GM21447 (cell line): ENCODE data around the gene C15orf61.

Experiments
- ATAC-seq: cut with Tn5 transposase; IDR thresholded peaks from one replicate; pipeline ENCODE4 v1.9.1; 2021; ENCODE audit not compliant: unreplicated experiment

C15orf61 gene

GRCh38 chr15:67512933-67513714, 7.8 kb upstream of the C15orf61 start:
- ATAC-seq: no peak

DNA sequence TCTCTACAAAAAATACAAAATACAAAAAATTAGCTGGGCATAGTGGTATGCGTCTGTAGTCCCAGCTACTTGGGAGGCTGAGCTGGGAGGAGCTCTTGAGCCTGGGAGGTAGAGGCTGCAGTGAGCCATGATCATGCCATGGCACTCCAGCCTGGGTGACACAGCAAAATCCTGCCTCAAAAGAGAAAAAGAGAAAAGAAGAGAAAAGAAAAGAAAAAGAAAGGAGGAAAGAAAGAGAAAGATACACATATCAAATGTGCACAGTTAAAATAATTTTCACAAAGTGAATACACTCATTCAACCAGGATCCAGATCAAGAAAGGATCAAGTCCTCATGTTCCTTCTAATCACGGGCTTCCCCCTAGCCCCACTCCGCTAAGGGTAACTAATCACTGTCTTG, 5.8 kb upstream of the C15orf61 start:
- ATAC-seq: no peak

DNA sequence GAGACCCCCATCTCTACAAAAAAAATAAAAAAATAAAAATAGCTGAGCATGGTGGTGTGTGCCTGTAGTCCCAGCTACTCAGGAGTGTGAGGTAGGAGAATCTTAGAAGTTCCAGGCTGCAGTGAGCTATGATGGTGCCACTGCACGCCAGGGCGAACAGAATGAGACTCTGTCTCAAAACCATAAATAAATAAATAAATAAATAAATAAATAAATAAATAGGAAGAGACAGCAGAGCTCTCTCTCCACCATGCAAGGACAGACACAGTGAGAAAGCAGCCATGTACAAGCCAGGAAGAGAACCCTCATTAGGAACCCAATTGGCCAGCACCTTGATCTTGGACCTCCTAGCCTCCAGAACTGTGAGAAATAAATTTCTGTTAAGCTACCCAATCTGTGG, 5.4 kb upstream of the C15orf61 start:
- no peak for ATAC-seq

DNA sequence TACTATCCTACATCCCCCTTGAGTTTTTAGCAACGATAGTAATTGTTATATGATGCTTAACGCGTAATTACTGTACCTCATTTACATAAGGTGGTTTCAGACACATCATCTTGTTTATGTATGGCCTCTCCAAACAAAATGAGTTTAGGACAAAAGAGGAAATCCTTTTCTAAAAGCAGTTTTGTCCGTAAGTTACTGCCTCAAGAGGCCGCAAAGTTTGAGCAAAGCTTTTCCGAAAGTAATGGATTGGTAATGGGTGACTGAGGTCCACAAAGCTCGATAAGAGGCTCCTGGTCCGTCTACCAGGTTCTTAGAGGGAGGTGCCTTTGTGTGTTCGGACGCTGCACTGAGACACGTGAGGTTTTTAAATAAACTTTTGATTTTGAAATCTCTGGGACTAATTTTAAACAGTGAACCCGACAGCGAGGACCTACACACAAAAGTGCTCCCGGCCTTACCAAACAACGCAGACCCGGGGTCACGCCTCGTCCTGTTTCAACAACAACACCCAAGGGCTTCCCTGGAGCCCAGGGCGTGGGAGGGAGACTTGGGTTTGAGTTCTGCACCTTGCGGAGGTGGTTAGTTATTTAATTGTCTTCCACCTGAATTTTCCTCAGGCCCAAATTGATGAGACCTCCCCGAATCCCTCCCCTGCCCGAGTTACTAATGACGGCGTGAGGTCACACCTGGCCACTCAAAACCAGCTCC, 456 bp upstream of the C15orf61 start:
- peak; percentile 4 for ATAC-seq

DNA sequence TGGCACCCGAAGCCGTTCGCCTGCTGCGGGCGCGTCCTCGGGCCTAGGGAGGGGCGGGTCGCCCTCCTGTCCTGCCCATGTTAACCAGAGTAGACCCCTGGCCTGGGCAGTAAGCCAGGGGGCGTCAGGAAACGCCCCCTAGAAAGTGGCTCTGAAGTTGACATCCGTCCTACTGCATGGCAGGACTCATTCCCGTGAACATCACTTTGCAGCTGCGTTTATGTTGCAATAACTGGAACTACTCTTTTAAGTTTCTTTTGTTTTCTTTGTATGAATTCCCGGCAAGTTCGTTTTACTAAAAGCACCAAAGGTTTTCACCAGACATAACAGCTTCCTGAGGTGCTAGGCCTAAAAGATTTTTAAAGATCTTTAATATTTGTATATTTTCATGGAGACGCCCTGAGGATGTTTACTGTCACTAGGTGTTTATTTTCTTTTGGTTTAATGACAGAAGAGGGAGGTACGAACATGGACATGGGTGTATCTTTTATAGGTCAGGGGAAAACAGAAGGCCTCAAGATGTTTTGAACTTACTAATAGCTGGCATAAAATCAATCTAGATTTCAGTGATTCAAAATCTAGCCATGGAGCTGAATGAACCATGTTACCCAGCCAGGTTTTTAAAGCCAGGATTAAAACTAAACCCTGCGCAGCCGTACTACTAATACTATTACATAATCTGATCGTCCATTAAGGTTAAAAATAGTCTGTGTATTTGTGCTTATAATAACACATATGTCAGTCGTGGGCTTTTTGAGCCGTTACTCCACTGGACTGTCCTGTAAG, 1.0 kb downstream of the C15orf61 start:
- ATAC-seq: no peak

DNA sequence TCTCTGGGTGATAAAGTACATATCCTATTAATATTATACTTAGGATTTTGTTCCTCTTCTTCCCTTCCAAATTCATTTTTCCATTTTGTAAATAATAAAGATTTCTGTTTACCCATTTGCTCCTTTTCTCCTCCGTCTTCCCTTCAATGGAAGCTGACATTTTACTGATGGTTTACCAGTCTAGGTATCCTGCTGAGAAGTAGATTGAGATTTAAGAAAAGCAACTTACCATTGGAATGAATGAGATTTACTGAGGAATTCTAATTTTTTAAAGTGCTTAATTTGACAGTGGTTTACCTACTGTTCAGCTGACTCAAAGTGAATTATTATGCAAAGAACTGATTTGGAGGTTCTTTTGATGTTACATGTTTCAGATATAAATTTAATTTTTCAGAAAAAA, 2.4 kb downstream of the C15orf61 start:
- ATAC-seq: no peak

GRCh38 chr15:67524235-67524634, 3.3 kb downstream of the C15orf61 start:
- ATAC-seq: no peak

GRCh38 chr15:67528513-67528912, 7.6 kb downstream of the C15orf61 start:
- ATAC-seq: no peak

- ATAC-seq: no peak
These were observed 10.5 kb downstream of the C15orf61 start for GRCh38 chr15:67531379-67531914.

DNA sequence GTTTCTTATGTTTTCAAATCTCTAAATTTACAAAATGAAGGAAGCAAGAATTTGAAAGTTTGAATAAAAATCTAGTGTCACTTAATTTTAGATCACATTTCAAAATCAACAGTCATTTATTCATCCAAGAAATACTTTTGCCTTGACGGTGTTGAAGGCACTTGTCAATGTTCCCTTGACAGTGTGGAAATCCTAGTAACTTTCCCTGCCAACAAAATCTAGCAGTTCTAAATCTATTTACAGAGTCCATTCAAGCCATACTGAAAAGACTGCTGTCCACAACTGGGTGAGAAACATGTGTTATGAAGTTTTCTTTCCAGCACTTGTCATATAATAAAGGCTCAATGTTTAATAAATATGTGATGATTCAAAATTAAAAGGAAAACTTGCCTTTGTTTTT, 12.9 kb downstream of the C15orf61 start:
- no peak for ATAC-seq

DNA sequence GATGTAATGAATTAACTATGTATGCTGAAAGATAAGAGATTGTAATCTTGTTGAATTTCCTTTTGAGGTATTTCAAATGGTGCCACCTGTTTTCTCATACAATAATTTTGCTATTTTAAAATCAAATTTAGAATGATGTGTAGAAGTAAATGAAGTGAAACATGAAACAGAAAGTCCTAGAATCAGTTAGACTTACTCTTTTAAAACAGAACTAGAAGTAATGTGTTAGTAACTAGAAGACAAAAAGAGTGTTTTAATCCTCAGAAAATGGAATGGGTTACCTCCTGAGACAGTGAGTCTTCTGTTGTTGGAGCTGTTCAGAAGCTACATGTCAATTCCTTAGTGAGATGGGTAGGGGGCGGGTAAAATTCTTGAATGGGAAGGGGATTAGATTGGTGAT, 13.4 kb downstream of the C15orf61 start:
- no peak for ATAC-seq

DNA sequence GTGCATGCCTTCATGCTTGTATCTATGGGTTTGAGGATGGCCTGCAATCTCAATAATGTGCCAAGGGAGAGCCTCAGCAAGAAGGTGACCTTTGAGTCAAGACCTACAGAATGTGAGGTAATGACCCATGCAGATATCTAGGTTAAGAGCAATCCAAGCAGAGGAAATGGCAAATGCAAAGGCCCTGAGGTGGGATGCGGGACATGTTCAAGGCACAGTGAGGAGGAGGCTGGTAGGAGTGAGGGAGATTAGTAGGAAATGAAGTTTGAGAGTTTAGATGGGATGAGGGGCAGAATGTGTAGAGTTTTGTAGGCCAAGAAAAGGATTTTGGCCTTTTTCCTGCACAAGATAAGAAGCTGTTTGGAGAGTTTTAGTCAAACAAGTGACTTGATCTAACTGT, 16.8 kb downstream of the C15orf61 start:
- ATAC-seq: no peak

GRCh38 chr15:67542420-67543347, 21.8 kb downstream of the C15orf61 start, which contains the start of gene MAP2K5:
Gene MAP2K5, plus strand, starts transcription at chr15:67542703. Its CDS starts 633 bp downstream, at chr15:67543336.
- ATAC-seq: no peak

- ATAC-seq: no peak
These were observed 22.4 kb downstream of the C15orf61 start for GRCh38 chr15:67543348-67543718.

DNA sequence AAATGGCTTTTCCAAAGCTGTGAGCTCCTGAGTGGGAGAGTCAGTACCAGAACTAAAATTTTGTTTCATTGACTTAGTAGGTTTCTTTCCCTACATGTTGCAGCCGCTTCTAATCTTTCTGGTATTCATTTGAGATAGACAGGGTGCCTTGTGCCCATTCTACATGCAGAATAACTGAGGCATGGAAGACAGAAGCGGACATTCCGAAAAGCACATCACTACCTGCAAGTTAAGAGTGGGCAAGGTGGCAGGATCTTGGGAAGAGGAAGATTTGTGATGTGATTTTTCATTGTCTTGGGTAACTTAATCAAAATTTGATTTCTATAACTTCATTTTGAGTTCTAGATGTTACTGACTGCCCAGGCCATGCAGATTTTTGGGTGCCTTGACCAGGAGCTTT, 23.5 kb downstream of the C15orf61 start:
- ATAC-seq: no peak

GRCh38 chr15:67545864-67546263, 24.9 kb downstream of the C15orf61 start:
- no peak for ATAC-seq

GRCh38 chr15:67547064-67547463, 26.1 kb downstream of the C15orf61 start:
- ATAC-seq: no peak

DNA sequence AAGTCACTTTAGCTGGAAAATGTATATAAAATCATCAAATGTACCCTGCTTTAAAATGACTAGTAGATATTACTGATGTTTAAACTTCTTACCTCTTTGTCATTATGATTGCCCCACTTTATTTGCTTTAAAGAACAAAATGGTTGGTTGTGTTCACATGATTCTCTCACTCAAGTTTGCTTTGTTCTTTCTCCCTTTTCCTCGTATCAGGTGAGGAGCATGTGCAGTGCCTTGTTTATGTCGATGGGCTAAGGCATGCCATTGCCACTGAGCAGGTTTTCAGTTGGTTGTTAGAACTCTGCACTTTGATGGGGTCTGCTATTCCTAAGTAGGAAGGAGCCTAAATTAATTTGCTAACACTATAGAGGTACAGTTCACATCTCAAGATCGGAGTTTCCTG, 26.9 kb downstream of the C15orf61 start:
- no peak for ATAC-seq

DNA sequence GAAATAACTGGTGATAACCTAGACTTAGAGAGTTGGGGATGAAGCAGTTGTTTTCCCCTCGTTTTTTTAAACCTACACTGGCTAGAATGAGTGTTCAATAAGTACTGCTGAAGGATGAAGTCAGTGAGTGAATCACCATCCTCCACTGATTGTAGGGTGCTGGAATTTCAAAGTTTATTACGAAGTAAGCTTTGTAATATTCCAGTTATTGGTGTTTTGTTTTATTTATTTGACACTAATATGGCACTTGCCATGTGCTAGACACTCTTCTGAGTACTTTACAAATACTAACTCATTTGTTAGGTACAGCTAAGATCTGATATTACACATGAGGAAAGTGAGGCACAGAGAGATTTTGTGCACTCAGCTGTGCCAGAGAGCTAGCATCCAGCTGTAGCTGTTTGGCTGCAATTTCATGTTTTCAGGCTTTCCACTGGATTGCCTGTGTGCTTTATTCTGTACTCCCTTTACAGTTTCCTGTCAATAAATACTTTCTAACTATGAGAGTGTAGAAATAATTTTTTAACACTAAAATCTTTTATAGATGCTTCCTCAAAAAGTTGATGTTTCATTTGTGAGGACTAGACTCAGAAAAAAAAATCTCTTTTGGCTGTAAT, 27.4 kb downstream of the C15orf61 start:
- ATAC-seq: no peak
